Stimulated activated CD4-positive, alpha-beta T cell treated with anti-CD3 and anti-CD28 coated beads, Interleukin-15, amount 100 ng/mL, for 1 hour (primary cell): ENCODE results near the gene TMEM62.
"Not testable (repeated sequence)": the region's sequence is repeated elsewhere in the genome, so short reads cannot be mapped to it uniquely, and the experiment has no call there.

ENCODE experiments used
- DNase-seq, 2 donors: peaks; one replicate each; pipeline ENCODE4 v3.0.0-alpha.2; 2020; ENCODE audit warnings: low read depth in 1 of 2, low spot score in 1 of 2

Gene TMEM62

GRCh38 chr15:43175656-43176309 is 42.4 kb downstream of the TMEM62 start:
- not testable (repeated sequence) for DNase-seq

- not testable (repeated sequence) for DNase-seq
These were observed 43.8 kb downstream of the TMEM62 start for GRCh38 chr15:43177147-43177546.

DNA sequence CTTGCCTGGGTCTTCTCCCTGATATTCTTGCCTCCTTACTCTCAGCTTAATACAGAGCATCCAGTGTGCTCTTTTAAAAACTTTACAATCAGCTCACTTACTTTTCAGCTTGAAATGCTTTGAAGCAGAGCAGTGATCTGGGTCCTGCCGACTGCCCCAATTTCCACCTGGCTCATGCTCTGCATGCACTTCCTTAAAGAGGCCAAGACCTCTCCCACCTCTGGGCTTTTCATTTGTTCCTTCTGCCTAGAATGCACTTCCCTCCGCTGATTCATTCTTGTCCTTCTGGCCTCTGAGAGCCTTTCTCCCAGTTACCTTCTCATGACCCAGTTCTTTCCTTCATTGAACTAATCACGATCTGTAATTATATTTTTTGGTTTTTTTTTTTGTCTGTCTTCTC is 49.9 kb downstream of the TMEM62 start:
- no peak for DNase-seq

DNA sequence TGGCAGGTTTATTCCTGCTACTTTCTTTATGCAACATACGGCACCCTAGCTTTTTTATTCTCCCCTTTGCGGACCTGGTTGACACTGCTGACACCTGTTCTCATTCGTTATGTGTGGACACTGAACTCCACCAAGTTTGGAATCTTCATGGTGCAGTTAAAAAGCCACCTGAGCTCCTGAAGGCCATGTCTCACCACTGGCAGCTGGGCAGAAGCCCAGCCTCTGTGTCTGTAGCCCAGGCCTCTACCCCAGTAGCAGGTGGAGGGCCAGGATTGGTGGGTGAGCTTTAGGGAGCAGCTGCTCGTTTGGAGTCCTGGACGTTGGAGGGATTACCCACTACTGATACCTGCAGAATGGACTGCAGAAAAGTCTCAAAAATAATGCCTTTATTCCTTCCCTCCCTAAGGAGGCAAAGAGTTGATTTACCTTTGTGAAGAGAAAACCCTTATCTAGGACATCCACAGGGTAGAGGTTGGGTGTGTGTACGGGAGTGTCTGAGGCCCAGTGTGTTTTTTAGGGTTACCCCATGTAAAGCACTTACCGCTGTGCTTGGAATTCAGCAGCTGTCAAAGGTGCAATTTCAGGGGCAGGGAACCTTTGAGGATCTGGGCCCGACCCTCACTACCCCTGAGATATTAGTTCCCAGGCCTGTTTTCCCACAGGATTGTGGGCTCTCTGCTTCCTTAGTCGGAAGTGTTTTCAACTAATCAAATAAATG is 51.2 kb downstream of the TMEM62 start:
- no peak for DNase-seq

DNA sequence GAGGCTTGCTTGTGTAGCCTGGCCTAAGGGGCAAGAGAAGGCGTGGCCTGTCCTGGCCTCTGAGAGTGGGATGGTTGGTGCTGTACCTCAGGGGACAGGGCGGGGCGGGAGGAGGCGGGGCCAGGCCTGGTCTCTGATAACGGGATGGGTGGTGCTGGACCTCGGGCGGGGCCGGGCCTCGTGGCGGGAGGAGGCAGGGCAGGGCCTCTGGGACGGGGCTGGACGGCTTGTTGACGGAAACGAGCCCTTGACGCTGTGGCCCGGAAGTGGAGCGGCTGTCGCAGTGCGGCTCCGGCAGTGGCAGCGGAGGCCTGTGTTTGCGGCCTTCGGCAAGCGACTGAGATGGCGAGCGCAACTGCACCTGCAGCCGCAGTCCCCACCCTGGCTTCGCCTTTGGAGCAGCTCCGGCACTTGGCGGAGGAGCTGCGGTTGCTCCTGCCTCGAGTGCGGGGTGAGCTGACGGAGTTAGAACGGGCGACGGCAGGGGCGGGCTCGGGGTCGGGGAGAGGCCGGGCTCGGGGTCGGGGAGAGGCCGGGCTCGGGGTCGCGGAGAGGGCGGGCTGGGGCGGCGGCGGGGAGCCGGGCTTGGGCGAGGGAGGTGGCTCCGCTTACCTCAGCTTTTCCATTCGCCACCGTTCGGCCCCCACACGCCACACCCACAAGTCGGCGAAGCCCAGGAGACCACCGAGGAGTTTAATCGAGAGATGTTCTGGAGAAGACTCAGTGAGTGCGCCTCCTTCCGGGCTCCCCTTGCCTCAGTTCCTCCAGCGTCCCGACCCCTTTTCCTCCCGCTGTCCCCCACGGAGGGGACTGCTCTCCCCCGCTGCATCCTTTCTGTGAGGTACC is 52.0 kb downstream of the TMEM62 start, which contains the start of gene CCNDBP1:
Gene CCNDBP1 (plus strand): TSS at position 247 of the 846 bp plus-strand sequence. CDS start 96 bp downstream, at position 343.
- DNase-seq: peak; percentile 75 to 78

DNA sequence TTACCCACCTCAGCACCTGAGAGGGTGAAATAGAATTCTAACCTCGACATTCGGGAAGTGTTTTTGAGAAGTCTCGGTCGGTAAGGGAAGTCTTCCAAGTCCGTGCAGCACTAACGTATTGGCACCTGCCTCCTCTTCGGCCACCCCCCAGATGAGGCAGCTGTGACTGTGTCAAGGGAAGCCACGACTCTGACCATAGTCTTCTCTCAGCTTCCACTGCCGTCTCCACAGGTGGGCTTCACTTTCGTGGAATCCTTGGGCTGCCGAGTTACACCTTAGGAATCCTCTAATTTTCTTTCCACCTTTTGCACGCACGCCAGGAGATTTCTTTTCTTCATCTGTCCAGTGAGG is 52.6 kb downstream of the TMEM62 start:
- DNase-seq: no peak

DNA sequence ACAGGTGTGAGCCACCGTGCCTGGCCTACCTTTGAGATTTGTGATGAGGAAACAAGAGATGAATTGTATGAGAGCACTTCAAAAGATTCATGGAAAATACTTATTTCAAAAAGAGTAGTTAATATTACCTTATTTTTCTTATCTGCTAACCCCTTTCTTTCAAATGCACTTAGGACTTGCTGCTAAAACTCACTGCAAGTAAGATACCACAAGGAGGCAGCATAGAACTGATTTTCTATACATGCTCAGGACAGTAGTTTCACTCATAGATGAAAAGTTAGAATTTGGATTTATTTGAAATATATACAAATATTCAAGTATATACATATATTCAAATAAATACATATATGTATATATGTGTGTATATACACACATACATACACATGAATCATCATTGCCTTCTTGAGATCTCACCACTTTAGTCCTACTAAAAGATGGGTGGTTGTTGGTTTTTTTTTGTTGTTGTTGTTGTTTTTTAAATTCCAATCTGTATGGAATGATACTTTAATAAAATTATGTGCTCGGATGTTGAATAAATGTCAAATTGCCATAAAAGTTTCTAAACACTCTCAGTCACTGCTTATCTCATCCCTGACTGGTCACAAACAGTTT is 54.3 kb downstream of the TMEM62 start:
- no peak for DNase-seq

- no peak for DNase-seq
These were observed 55.9 kb downstream of the TMEM62 start for GRCh38 chr15:43189296-43189695.

DNA sequence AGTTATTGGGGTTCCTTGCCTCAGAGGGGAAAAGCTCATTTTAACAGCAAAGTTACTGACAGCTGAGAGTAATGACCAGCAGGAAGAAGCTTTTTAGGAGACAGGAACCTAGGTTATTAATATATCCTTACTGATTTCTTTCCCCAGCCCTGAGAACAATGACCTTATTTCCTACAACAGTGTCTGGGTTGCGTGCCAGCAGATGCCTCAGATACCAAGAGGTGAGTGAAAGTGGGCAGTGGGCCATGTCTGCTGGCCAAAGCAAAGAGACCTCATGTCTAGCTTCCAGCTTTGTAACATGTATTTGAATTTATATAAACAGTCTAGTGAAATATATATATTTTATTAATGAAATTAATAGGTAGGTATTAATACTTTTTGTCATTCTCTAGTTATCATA is 56.8 kb downstream of the TMEM62 start:
- no peak for DNase-seq

- no peak for DNase-seq
These were observed 60.3 kb downstream of the TMEM62 start for GRCh38 chr15:43193710-43194109.

GRCh38 chr15:43194795-43195194 is 61.4 kb downstream of the TMEM62 start:
- no peak for DNase-seq

GRCh38 chr15:43196760-43197548 is 63.6 kb downstream of the TMEM62 start:
- no peak for DNase-seq

GRCh38 chr15:43197773-43198172 is 64.4 kb downstream of the TMEM62 start:
- DNase-seq: not testable (repeated sequence)

GRCh38 chr15:43198556-43198955 is 65.2 kb downstream of the TMEM62 start:
- DNase-seq: not testable (repeated sequence)

DNA sequence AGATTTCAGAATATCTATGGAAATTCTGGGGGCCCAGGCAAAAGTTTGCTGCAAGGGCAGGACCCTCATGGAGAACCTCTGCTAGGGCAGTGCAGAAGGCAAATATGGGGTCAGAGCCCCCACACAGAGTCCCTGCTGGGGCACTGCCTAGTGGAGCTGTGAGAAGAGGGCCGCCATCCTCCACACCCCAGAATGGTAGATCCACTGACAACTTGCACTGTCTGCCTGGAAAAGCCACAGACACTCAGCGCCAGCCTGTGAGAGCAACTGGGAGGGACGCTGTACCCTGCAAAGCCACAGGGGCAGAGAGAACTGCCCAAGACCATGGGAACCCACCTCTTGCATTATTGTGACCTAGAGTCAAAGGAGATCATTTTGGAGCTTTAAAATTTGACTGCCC is 65.6 kb downstream of the TMEM62 start:
- DNase-seq: no peak

GRCh38 chr15:43199945-43200488 is 66.6 kb downstream of the TMEM62 start:
- no peak for DNase-seq

DNA sequence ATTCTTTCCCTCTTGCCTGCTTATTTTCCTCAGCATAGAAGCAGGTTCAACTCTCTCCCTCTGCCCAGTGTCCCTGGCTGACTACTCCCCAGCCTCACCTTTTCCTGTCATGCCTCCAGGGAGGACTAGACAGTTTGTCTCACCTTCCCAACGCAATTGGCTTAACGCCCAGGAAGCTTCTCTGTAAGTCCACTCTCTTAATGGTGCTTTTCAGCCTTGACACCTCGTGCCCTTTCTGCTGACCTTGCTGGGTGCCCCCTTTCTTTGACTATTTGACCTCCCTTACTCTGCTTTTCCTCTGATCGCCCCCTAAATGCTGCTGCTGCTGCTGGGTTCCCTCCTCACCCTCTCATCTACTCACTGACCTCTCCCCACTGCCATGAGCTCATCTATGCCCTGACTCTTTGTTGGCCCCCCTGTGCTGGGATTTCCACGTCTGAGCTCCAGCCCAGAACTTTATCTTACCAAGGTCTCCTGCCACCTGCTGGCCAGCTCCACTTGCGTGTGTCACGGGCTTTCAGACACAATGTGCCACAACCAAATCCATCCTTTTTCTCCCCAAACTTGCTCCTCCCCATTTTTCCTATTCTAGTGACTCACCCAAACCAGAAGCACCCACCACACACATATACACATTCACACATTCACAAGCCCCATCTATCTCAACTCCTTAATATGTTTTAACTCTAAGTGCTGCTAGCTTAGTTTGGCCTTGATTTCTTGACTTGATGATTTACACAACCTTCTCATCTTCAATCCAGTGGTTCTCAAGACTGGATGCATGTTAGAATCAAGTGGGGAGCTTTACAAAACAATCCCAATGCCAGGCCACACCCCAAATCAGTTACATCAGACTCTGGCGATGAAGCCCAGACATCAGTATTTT is 70.9 kb downstream of the TMEM62 start:
- peak in 1 of 2 donors; percentile 23 for DNase-seq

DNA sequence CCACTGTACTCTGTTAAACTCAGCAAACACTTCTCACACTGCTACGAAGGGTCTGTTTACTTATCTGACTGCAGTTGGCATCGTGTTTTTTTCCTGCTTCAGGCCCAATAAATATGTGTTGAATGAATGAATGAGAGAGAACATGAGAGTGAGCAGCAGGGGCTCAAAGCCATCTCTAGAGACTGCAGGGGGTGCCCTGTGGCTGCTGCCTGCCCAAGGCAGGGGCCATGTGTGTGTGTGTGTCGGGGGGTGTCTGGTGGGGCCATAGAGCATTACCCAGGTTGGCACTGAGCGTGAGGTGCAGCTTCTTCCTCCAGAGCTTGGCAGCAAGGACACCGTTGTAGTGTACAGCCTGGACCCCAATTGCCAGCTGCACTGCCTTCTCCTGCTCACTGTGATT is 72.7 kb downstream of the TMEM62 start:
- DNase-seq: no peak

DNA sequence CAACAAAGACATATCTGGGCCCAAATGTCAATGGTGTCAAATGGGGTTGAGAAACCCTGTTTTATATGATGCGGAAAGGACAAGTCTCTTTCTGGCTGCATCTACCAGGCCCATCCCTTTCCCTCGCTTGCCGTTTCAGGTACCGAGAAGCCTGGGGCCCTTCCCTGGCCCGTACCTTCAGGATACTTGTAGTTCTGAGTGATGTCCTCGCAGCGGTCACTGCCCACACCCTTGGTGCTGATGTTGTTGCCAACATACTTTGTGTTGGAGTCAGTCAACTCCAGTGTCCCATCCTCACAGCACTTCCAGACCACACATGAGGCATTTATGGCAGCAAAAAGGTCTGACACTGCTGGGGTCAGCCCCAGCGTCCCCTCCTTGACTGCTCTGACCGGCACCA is 73.6 kb downstream of the TMEM62 start:
- no peak for DNase-seq
